HG02870 (cell line): ENCODE data around the gene CAMTA1.

Experiments
- ATAC-seq: cut with Tn5 transposase; IDR thresholded peaks from one replicate; pipeline ENCODE4 v1.9.1; 2021; ENCODE audit warnings: mild to moderate bottlenecking, moderate library complexity; ENCODE audit not compliant: unreplicated experiment

Gene CAMTA1

DNA sequence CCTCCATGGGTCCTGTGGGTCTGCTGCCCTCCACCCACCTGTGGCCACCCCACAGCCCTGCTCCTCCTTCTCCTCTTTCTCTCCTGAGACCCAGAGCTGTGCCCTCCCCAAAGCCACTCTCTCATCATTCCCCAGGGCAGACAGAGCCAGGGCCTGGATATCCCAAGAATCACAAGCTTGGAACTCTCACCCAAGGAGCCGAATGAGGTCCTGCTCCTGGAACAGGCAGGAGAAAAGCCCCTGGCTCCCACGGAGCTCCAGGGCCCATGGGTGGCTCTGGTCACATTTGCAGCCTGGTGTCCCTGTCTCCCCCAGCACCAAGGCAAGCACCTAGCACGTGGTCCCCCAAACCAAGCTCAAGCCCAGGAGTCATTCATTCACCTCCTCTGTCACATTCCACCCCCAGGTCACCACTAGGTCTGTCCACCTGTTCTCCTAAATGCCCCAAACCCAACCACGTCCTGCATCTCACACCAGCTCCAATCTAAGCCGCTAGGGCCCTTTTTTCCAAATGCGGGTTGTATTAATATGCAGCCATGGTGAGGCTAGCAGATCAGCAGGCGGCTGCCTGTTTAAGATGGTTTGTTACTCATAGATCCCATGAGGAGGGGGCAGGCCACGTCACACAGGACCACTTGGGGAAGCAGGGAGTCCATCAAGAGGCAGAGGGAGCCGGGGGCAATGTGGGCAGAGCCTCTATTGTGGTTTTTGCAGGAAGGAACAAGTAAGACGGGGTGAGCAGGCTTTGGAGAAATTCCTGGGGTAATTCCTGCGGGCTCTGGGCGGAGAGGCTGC lies 770.3 kb downstream of the CAMTA1 start:
- ATAC-seq: no peak

DNA sequence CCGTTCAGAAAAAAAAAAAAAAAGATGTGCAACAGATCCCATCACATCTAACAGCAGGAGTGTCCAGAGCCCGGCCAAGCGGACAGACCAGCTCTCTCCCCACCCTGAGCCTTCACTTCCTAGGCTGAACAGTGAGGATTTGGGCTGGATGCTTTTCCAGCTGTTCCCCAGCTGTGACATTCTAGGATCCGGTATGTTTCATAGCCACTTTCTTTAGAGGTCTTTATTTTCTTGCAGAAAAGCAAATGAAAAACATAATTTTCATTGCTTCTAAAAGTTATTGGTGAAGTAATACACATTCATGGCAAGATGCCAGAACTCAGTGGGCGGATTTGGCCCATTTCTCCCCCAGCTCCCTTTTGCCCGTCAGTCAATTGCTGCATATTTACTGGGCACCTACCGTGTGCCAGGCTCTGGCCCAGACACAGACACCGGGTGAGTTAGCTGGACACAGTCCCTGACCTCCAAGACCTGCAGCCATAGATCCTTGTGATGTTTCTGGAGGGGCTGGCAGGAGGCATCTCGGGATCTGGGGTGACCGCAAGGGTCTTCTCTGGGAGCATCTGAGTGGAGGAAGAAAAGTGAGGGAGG lies 772.1 kb downstream of the CAMTA1 start:
- ATAC-seq: no peak

DNA sequence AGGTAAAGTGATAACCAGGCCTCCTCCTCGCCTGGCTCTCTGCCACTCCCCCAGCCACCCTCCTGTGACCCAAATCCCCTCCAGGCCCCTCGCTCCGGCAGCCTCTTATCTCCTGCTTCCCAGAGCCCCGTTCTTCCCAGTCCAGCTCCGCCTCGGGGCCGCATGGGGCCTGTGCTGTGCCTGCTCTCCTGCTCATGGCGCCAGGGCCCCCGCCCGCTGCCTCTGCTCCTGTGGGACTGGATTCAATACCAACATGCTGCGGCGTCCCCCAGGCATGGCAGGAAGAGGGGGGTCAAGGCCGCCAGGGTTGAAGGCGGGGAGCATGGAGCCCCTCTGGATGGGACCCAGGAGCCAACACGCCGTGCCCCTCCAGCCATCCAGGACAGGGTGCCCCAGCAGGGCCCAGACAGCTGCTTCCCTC lies 772.8 kb downstream of the CAMTA1 start:
- no peak for ATAC-seq

DNA sequence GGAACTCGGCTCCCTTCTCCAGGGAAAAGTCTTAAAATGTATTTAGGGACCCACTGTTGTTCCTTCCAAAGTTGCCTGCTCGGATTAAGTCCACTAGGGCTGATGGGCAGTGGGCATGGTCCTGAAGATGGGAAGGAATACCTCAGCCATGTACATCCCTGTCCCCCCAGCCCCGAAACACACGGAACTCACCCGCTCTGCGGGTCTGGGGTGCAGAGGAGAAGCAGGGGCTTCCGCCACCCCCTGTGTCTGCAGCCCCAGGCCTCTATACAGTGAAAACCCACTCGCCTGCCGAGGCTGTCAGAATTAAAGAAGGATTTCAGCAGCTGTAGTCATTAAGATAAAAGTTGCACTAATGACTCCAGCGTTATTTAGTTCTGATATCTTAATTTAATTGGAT lies 773.2 kb downstream of the CAMTA1 start:
- ATAC-seq: no peak

DNA sequence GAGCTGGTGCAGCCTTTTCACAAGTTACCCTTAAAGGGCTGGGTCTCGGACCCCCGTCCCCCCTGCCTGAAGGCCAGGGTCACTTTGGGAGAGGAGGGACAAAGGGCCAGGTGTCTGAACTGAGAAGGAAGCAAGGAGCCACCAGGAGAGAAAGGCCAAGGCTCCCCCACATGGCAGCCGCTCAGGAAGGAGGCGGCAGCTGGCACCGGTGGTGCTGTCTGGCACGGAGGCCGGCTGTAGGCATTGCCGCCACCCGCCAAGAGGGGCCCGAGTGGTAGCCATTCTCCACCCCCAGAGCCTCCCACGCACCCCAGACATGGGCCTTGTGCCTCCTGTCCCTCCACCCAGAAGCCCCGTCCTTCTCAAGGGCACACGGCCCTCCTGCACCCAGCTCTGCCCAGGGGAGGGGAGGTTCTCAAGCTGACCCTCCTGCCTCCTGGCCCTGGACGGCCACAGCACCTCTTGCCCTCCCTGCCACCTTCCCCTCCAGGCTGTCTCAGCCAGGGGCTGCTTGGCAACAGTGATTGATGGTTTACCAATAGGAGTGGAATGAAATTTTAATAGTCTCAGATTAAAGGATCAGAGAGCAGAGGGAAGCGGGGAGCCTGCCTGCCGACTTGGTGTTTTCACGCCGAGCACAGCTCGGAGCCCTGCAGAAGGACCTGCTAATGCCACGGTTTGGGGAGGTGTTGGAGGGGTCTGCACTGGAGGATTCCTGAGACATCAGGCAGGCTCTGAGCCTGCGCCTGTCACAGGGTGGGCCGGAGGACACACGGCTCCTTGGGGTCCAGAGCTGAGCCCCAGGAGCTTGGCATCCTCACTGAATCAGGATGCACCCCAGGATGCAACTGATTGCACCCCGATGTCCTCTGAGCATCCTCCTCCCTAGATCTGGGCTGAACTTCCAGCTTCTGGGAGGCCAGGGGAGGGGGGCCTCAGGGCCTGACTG lies 773.9 kb downstream of the CAMTA1 start:
- ATAC-seq: no peak

DNA sequence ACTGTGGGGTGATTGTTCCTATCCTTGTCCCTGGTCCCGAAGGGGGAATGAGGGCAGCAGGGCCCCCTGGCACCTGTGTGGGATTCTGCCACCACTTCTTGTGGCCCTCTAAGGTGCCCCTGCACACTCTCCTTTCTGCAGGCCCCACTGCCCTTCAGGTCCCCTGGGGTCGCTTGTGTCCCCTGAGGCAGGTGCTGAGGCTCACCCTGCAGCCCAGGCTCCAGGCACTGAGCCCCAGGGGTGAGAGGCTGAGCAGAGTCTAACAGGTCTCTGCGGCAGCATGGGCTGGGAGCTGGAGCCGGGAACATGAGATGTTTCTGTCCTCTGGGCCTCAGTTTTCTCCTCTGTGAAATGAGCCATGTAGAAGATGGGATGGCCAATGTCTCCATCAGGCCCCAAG lies 774.9 kb downstream of the CAMTA1 start:
- ATAC-seq: no peak

DNA sequence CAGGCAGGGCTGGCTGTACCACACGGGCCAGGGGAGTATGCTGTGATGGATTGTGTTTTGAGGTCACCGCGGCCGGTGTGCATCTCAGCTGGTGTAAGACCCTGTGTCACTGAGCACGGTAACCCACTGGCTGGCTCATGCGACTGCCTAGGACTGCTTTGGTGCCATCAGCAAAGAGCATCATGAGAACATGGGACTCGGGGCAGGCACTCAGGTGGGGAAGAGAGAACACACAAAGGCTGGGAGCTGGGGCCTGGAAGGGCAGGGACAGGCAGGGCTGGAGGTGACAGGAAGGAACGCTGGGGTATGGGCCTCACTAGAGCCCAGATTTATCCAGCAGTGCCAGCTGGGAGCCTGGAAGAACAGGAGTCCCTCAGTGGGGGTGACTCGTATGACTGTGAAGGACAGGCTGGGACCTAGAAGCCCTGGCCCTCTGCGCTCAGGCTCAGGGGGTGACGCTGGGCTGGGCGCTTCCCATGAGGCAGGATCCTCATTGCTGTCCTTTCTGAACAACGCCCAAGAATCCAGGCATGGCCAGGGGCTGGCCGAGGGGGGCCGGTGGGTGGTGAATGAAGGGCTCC lies 775.4 kb downstream of the CAMTA1 start:
- no peak for ATAC-seq

DNA sequence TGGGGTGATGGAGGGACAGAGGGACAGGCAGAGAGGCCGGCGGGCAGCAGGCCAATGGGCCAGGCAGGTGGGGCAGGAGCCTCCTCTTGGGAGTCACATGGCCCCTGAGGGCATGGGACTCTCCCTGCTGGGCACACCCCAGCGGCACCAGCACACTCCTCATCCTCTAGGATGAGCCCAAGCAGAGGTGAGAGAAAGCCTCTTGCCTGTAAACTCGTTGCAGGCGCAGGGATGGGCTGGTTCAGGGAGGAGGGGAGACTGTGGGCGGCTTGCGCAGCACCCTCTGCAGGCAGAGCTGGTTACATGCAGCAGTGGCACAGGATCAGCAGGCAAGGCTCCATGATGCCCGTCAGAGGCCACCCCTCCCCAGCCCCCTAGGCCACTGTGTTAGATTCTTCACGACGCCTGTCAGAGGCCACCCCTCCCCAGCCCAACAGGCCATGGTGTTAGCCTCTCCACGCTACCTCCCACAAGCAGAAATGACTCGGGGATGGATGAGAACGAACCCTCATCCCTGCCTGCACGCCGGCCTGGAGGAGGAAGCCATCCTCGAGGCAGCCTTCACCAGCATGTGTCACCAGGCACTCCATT lies 776.2 kb downstream of the CAMTA1 start:
- no peak for ATAC-seq

DNA sequence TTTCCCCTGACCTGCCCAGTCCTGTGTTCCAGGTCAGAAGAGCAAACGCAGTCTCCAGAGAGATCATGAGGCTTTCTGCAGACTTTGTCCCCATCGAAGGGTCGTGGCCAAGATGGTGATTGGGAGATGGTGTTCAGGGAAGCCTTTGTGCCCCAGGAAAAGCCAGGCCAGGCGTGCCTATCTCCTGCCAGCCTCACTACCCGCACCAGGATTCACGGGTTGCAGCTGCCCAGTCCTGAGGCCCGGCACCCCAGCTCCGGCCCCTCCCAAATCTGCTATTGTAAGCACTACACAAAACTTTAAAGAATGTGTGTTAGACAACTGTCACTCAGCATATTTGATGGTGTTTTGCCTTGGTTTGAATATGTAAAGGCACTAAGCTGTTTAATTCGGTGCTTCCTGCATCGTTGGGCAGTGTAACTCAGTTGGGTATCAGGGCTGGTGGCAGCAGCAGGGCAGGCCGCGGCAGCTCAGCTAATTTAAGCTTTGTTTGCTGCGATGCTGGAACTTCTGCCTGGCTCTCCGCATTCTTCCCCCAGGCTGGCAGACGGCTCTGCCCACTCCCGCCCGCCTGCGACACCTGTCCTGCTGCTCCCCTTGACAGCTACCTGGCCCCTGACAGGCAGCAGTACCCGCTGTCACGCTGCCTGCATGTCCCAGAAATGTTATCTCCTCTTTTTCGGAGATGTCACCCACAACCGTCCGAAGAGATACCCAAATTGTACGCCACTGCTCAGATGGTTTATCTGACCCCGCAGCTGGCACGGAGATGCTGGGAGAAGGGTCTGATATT lies 776.9 kb downstream of the CAMTA1 start:
- no peak for ATAC-seq

DNA sequence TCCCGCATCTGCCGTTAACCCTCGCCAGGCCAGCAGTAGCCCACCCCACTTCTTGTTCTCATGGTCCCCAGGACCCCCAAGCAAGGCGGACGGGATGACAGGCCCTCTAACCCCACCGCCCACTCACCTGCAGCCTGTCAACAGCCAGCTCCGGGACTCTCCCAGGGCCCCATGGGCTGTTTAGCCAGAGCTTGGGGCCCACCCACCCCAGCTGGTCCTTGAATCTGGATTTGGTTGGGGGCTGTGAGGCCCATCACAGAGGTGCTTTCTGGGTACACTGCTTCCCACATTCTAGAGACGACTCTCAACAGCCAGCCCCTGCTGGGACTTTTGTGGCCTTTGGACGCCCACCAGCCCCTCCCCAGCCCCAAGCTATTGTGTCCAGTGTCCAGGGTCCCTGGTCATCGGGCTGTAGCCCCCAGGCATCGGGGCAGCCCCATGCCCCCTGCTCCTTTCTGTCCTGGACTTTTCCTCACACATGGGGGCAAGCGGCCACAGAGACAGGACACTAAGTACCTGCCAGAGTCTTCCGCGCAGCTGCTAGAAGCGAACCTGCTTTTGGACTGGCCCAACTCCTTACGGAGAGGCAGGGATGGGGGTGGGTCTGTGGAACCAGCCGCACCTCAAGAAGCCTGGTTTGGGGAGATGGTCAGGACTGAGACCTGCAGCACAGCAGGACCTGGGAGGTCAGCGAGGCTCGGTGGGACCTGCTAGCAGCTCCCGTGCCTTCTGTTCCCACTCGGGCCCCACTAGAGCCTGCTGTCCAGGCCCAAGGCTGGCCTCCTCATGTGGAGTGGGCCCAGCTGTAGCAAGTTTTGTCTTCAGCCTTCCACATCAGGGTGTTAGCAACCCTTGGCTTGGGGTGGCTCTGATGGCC lies 777.7 kb downstream of the CAMTA1 start:
- no peak for ATAC-seq

DNA sequence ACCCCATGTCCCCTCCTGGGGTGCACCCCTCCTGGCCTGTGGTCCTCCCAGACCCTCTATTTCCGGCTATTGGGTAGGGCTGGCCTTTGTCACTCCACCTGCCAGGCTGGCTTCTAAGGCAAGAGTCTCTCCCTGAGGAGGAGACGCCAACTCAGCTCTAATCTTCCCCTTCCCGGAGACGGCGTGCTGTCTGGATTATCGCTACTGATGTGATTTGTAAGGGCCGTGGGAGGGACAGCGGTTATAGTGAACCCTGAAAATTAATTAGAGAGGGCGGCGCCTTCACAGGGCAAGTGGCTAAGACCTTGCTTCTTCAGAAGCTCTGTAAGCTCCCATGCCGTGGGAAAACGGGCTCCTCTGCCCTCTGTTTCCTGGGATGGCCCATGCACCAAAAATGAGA lies 778.9 kb downstream of the CAMTA1 start:
- no peak for ATAC-seq

DNA sequence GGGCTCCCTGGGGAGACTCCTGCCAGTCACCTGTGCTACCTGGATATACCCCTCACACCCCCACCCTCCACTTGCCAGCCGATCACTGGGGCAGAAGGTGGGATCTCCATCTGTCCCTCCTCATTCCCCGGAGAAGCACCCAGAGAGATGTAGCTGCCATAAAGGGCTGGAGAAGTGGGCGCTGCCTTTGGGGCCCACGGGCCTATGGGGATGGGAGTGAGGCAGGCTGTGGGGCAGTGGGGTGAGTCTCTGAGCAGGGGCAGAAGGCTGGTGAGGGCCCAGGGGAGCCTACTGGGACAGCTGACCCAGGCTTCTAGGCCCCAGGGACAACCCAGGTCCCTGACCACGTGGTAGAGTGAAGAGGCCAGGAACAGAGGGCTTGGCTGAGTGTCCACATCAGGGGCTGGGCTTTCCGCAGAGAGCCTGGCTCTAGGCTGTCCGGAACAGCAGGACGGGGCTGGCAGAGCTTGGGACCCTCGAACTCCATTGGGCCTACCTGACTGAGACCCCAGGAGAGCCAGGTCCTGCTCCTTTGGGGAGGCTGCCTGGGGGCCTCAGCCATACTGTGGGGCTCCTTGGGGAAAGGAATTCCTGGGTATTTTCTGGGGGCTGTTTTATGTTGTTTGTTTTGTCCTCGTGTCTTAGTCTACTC lies 780.0 kb downstream of the CAMTA1 start:
- ATAC-seq: no peak

DNA sequence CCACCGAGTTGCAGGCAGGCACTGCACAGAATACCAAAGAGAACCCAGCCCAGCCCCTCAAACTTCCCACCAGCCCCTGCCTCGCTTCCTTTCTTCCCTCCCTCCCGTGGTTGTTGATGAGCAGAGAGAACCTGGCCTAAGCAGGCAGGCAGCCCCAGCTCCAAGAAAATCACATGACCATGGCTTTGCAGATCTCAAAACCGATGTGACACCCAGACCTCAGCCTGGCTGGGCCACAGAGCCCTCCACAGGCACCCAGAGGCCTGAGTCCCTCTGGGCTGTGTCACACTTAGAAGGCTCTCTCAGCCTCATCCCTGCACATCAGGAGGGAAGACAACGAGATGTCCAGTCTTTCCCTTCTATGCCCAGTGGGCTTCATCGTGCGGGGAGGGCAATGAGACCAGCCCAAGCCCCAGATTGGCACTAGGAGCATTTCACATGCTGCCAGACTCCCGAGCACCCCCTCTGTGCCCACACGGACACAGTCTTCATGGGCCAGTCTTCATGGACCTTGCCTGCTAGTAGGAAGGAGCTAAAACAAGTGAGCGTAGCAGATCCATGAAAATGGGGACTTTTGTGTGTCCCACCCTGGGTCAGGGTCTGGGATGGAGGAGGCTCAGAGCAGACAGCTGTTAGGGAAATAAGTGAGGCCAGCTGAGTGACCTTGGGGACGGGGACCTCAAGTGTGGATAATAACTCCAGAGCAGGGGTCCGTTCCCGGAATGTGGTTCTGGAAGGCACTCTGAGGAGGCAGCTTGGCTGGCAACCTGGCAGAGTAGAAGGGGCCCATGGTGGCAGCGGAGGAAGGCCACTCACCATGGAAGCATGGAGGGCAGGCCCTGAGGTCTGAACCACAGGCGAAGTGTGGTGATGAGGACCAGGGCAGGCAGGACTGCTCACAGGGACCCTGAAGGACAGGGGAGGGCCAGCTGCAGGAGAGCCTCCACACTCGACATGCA lies 781.4 kb downstream of the CAMTA1 start:
- no peak for ATAC-seq

DNA sequence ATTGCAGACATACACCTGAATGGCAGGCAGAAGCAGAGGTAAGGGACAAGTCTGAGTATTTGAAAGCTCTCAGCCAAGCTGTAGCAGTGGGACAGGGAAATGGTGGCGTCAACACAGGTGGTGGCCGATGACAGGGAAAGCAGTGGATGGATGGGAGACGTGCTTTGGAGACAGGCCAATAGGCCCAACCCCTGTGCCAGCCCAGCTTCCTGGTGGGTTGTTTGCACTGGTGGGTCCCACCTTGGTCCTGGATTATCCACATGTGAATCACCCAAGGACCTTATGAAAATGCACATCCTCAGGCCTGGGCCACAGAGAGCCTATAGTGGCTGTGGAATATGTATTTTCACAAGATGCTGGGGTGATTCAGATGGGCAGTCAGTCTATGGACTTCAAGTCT lies 782.1 kb downstream of the CAMTA1 start:
- ATAC-seq: no peak

DNA sequence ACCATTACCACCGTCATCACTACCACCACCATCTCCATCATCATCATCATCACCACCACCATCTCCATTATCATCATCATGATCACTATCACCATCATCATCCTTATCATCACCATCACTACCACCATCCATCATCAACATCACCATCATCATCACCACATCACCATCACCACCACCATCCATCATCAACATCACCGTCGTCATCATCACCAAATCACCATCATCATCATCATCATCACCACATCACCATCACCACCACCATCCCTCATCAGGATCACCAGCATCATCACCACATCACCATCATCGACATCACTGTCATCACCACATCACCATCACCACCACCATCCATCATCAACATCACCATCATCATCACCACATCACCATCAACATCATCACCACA lies 782.8 kb downstream of the CAMTA1 start:
- ATAC-seq: no peak

DNA sequence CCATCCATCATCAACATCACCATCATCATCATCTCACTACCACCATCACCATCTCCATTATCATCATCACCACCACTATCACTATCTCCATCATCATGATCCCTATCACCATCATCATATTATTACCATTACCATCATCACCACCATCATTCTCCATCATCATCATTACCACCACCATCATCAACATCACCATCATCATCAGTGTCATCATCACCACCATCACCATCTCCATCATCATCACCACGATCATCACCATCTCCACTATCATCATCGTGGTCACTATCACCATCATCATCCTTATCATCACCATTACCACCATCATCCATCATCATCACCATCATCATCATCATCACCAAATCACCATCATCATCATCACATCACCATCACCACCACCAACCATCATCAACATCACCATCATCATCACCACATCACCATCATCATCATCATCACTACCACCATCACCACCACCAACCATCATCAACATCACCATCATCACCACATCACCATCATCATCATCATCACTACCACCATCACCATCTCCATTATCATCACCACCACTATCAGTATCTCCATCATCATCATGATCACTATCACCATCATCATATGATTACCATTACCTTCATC lies 783.8 kb downstream of the CAMTA1 start:
- no peak for ATAC-seq

DNA sequence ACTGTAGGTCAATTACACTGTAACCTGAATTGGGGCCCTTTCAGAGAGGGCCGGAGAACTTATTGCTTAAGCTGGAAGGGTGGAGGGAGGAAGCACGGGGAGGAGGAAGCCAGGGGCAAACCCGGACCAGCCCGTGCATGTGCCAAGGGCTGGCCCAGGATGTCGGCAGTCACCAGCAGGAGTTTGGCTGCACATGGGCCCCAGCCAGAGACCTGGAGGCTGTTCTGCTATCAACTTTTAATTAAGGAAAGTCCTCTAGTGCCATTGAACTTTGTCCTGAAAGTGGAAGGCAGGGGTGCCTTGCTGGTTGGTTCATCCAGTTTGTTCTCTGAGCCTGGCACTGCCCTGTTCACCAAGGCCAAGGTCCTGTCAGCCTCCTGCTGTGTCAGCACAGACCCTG lies 785.1 kb downstream of the CAMTA1 start:
- no peak for ATAC-seq
